Peyer's patch (tissue), 4 donors: ENCODE results near the gene HSPB8.

ENCODE experiments used
- POLR2A ChIP-seq, 2 donors: fragments of 450-650 bp; IDR thresholded peaks; one replicate each; pipeline ENCODE4 v1.5.1; 2017; ENCODE audit warnings: antibody characterized with exemption in 2 of 2, mild to moderate bottlenecking in 2 of 2, moderate library complexity in 2 of 2
- TF ChIP-seq, protein P1 (sequence below), 6 experiments: fragments of 450-650 bp in 4 of 6; fragments of 200-600 bp in 2 of 6; sonication (generic) in 1 of 6; IDR thresholded peaks; one replicate each; pipeline ENCODE4 v1.5.1; 2017 to 2019; ENCODE audit warnings: antibody characterized with exemption in 6 of 6, mild to moderate bottlenecking in 3 of 6, moderate library complexity in 1 of 6

DNA sequence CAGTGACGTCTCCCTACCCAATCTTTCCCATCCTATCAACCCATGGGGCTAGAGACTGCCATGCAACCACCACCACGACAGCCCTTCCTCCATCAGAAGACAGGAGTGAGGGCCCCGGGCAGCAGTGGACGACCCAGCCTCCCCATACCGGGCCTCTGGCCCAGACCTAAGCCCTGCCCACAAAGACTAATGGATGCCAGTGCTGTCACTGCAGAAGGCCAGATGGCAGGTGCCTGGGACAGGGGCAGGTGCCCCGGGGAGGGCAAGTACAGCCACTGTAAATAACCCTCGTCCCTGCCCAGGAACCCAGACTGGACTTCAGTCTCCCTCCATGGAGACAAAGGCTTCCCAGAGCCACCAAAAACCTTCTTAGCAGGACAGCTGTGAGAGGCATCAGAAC is 20.3 kb upstream of the HSPB8 start:
- TF ChIP-seq, protein P1, sequence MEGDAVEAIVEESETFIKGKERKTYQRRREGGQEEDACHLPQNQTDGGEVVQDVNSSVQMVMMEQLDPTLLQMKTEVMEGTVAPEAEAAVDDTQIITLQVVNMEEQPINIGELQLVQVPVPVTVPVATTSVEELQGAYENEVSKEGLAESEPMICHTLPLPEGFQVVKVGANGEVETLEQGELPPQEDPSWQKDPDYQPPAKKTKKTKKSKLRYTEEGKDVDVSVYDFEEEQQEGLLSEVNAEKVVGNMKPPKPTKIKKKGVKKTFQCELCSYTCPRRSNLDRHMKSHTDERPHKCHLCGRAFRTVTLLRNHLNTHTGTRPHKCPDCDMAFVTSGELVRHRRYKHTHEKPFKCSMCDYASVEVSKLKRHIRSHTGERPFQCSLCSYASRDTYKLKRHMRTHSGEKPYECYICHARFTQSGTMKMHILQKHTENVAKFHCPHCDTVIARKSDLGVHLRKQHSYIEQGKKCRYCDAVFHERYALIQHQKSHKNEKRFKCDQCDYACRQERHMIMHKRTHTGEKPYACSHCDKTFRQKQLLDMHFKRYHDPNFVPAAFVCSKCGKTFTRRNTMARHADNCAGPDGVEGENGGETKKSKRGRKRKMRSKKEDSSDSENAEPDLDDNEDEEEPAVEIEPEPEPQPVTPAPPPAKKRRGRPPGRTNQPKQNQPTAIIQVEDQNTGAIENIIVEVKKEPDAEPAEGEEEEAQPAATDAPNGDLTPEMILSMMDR (IDR thresholded peaks at IDR 0.05) = no peak
- no peak for TF ChIP-seq POLR2A (IDR thresholded peaks at IDR 0.05)
